AG10803 (cell line): ENCODE measurements around the gene RAI14.

Experiments
- DNase-seq: peaks from one replicate; pipeline ENCODE4 v3.0.0; 2010; ENCODE audit warnings: low read depth
- H3K4me3 ChIP-seq: 2 replicates; pipeline ENCODE4 v1.5.1; 2011; ENCODE audit warnings: mild to moderate bottlenecking, low read length, control low read depth
- TF ChIP-seq, protein P1 (sequence below): conservative IDR thresholded peaks from 2 replicates; pipeline ENCODE4 v1.5.1; 2011; ENCODE audit warnings: mild to moderate bottlenecking, low read length, control low read depth, inconsistent platforms

RAI14 gene

DNA sequence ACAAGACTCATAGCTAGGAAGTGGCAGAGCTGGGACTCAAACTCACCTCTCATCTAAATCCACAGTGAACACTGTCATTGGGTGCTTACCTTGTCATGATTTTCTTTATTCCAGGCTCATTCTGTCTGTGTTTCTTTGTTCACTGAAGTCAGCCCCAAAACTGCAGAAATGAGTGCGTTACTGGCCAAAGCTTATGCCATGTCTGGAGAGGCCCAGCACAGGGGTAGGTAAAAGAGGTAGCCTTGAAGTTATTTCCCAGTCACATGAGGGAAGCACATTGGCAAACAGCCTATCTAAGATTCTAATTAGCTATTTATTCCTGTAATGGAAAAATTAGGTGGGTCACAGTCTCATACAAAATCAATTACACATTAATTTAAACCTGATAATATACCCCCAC is 212.7 kb downstream of the RAI14 start:
- DNase-seq = no peak
- TF ChIP-seq, protein P1, sequence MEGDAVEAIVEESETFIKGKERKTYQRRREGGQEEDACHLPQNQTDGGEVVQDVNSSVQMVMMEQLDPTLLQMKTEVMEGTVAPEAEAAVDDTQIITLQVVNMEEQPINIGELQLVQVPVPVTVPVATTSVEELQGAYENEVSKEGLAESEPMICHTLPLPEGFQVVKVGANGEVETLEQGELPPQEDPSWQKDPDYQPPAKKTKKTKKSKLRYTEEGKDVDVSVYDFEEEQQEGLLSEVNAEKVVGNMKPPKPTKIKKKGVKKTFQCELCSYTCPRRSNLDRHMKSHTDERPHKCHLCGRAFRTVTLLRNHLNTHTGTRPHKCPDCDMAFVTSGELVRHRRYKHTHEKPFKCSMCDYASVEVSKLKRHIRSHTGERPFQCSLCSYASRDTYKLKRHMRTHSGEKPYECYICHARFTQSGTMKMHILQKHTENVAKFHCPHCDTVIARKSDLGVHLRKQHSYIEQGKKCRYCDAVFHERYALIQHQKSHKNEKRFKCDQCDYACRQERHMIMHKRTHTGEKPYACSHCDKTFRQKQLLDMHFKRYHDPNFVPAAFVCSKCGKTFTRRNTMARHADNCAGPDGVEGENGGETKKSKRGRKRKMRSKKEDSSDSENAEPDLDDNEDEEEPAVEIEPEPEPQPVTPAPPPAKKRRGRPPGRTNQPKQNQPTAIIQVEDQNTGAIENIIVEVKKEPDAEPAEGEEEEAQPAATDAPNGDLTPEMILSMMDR = no peak
- H3K4me3 ChIP-seq = no peak overlapping the region

DNA sequence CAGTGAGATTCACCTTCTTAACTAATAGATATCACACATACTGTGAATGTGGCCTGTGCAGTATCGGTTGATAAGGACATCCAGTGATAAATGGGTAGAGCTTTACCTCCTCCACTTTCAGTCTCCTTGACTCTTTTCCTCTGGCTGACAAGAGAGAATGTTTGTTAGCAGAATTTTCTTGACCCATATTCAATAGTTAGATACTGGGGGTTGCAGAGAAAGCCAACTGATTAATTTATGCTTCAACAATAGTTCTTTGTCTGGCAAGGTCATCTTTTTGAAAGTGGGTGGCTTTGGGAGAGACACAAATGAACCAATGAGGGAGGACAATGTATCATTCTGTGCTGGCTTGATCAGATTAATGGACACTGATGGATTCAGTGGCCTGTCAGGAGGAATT is 213.1 kb downstream of the RAI14 start:
- DNase-seq = no peak
- TF ChIP-seq, protein P1 = no peak

DNA sequence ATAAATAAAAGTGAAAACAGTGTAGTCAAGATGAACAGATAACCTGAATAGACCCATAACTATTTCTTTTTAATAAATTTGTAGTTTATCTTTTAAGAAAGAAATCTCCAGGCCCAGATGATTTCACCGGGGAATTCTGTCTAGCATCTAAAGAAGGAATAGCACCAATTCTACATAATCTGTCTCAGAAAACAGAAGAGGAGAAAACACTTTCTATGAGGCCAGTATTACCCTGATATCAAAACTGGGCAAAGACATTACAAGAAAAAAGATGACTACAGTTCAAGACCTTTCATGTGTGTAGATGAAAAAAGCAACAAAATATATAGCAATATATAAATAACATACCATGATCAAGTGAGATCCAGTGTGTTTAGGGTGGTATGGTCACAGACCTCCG is 214.3 kb downstream of the RAI14 start:
- no peak for DNase-seq
- TF ChIP-seq, protein P1 = no peak
- no peak overlapping the region for H3K4me3 ChIP-seq

More for the DNA sequence above, 213.1 kb downstream of the RAI14 start:
- H3K4me3 ChIP-seq = no peak overlapping the region

DNA sequence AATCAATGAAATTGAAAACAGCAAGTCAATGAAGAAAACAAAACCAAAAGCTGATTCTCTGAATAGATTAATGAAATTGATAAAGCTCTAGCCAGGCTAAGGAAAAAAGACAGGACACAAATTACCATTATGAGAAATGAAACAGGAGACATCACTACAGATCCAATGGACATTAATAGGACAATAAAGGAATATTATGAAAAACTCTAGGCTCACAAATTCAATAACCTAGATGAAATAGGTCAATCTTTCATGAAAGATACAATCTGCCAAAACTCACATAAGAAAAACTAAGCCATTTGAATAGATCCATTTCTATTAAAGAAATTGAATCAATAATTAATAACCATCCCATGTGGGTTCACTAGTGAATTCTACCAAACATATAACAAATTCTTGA is 220.1 kb downstream of the RAI14 start:
- TF ChIP-seq, protein P1 = no peak
- no peak for DNase-seq
- H3K4me3 ChIP-seq = no peak overlapping the region

DNA sequence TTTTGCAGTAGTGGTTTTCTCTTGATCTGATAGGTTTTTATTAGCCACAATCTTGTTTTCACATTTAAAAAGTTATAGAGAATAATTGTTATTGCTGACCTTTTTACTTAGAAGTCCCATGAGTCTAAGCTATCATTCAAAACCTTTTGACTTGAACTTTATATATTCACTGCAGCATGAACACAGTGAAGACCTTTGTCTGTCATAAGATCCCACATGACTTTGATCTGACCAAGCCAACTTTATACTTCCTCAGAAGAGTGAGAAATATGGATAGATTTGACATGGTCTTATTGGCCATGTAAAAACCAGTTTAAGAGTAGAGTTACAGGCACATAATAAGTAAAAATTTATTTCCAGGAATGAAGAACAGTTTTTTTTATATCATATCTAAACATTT is 225.1 kb downstream of the RAI14 start:
- no peak overlapping the region for H3K4me3 ChIP-seq
- TF ChIP-seq, protein P1 = no peak
- no peak for DNase-seq
